Thoracic aorta (tissue), 2 donors: ENCODE measurements around the gene CANT1. TPM values are rescaled to one million over a fixed set of nuclear protein-coding genes. Genes with fewer than 3 reads are reported as not detected.
A peak's percentile ranks its signal among the peaks of the same experiment; 100 is the strongest.

Source experiments
- ATAC-seq: fragments of 150-250 bp; one replicate; pipeline ENCODE4 v1.8.0; 2017; ENCODE audit warnings: low read depth; ENCODE audit not compliant: insufficient number of reproducible peaks, low FRiP score
- DNase-seq: peaks from one replicate; pipeline ENCODE4 v3.0.0-alpha.2; 2020; ENCODE audit warnings: low spot score
- H3K27ac ChIP-seq, 2 donors: fragments of 200-600 bp; sonication (generic); 1 replicate in 1 of 2; 2 replicates in 1 of 2; pipeline ENCODE4 v1.5.1; 2016; ENCODE audit warnings: mild to moderate bottlenecking in 2 of 2, moderate library complexity in 2 of 2
- H3K27me3 ChIP-seq: fragments of 200-600 bp; sonication (generic); replicated peaks from 2 replicates; pipeline ENCODE4 v1.6.0; 2016; ENCODE audit warnings: mild to moderate bottlenecking; ENCODE audit not compliant: insufficient read depth
- H3K36me3 ChIP-seq: fragments of 200-600 bp; sonication (generic); one replicate; pipeline ENCODE4 v1.5.1; 2016
- H3K4me1 ChIP-seq, 2 donors: fragments of 200-600 bp; sonication (generic); 1 replicate in 1 of 2; 2 replicates in 1 of 2; pipeline versions ENCODE4 v1.5.1 to v1.6.0; 2016; ENCODE audit warnings: low read depth in 2 of 2, mild to moderate bottlenecking in 1 of 2; ENCODE audit not compliant: control insufficient read depth in 1 of 2
- H3K4me3 ChIP-seq: fragments of 200-600 bp; sonication (generic); 2 replicates; pipeline ENCODE4 v1.5.1; 2016; ENCODE audit warnings: mild to moderate bottlenecking
- H3K9me3 ChIP-seq: fragments of 200-600 bp; sonication (generic); 2 replicates; pipeline ENCODE4 v1.5.1; 2016
- CTCF ChIP-seq: fragments of 200-600 bp; sonication (generic); IDR thresholded peaks from one replicate; pipeline ENCODE4 v1.5.1; 2019; ENCODE audit warnings: antibody characterized with exemption
- total RNA-seq, 2 donors: library from RNA; depleted of rRNA; stranded (reverse); fragments of >200 nt; gene quantifications; one replicate each; pipeline versions ENCODE4 v1.1.0 to v1.2.3, GENCODE V29; 2016

The CANT1 gene
- total RNA-seq, 2 donors from 2014 or later = 21.4 to 41.0 TPM

- no peak for DNase-seq
- Histone ChIP-seq H3K27me3 (no peaks in the 10 kb centered on the region), H3K9me3 (no peaks in the 10 kb centered on the region), H3K27ac (no peak overlapping the region), H3K36me3 (no peaks in the 10 kb centered on the region), H3K4me1 (peaks cover 17 to 61% of the 10 kb centered on the region in 2 donors), H3K4me3 (no peak overlapping the region)
- no peak for ATAC-seq
- TF ChIP-seq CTCF = no peak
Measured at GRCh38 chr17:78977997-78978973, 31.3 kb downstream of the CANT1 start.

GRCh38 chr17:78977681-78977943 lies 32.0 kb downstream of the CANT1 start:
- H3K36me3 ChIP-seq = no peaks in the 10 kb centered on the region
- no peak for TF ChIP-seq CTCF
- H3K4me3 ChIP-seq = no peak overlapping the region
- no peaks in the 10 kb centered on the region for H3K9me3 ChIP-seq
- ATAC-seq = no peak
- H3K27me3 ChIP-seq = no peaks in the 10 kb centered on the region
- H3K4me1 ChIP-seq = peaks cover 17 to 61% of the 10 kb centered on the region in 2 donors
- peak overlapping the region in 1 of 2 donors; percentile 53 for H3K27ac ChIP-seq
- DNase-seq = no peak

- H3K4me1 ChIP-seq = peaks cover 17 to 61% of the 10 kb centered on the region in 2 donors
- no peak overlapping the region for H3K4me3 ChIP-seq
- H3K27me3 ChIP-seq = no peaks in the 10 kb centered on the region
- no peak for TF ChIP-seq CTCF
- no peak for DNase-seq
- H3K36me3 ChIP-seq = no peaks in the 10 kb centered on the region
- peak overlapping the region in 1 of 2 donors; percentile 53 for H3K27ac ChIP-seq
- no peak for ATAC-seq
- no peaks in the 10 kb centered on the region for H3K9me3 ChIP-seq
Measured at GRCh38 chr17:78976907-78977680, 32.5 kb downstream of the CANT1 start.

GRCh38 chr17:78974635-78975591 lies 34.7 kb downstream of the CANT1 start:
- peak overlapping the region; percentile 30 for H3K4me3 ChIP-seq
- H3K4me1 ChIP-seq = peaks cover 17 to 66% of the 10 kb centered on the region in 2 donors
- no peak for TF ChIP-seq CTCF
- H3K27me3 ChIP-seq = no peaks in the 10 kb centered on the region
- H3K36me3 ChIP-seq = no peaks in the 10 kb centered on the region
- DNase-seq (peak; percentile 47), ATAC-seq (no peak)
- peak overlapping the region; percentile 77 to 85 for H3K27ac ChIP-seq
- no peaks in the 10 kb centered on the region for H3K9me3 ChIP-seq
